GM12864 (cell line): ENCODE results near the gene SLC24A4.
A peak's percentile ranks its signal among the peaks of the same experiment; 100 is the strongest.

Experiments
- DNase-seq: peaks from one replicate; pipeline ENCODE4 v3.0.0-alpha.2; 2011; ENCODE audit warnings: low read depth
- H3K4me3 ChIP-seq: 2 replicates; pipeline ENCODE4 v1.5.1; 2011; ENCODE audit warnings: mild to moderate bottlenecking, low read depth, low read length, control low read depth
- TF ChIP-seq, protein P1 (sequence below): IDR thresholded peaks from 2 replicates; pipeline ENCODE4 v1.5.1; 2011; ENCODE audit warnings: low read depth, mild to moderate bottlenecking, moderate library complexity, low read length, control low read depth, inconsistent platforms; ENCODE audit errors: missing control alignments

SLC24A4 gene

DNA sequence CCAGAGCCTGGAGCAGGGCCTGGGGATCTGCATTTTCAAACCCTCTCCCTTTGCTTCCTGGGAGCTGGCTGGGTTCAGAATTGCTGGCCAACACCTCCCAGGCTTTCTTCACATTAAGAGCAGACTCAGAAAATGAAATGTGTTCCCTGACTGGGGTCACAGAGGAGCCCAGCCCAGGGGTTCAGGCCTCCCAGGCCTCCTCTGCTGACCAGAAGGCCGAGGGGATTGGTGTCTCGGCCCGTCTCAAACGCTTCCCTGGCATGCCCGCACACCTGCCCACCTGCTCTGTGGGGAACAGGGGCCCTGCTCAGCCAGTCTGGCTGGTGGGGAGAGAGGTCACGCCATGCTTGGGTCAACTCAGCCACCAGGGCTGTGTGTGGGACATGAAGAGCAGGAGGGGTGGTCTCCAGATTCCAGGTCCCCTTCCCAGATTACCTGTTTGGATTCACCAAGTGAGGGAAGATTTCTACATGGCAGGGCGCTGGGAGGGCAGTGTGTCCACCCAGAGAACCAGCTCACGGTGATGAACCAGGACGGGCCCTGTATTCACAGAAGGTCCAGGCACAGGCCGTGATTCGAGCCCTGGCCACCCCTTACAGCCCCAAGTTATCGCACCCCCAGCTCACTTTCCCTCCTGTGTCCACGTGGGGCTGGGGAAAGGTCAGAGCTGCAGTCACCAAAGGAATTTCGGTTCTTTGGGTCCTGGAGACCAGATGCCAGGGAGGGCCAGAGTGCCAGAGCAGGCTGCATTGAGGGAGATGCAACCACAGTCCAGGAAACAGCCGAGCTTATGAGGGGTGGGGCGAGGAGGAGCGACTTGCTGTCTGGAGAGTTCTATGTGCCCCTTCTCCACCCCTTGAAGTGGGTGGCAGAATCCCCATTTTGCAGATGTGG lies 135.4 kb downstream of the SLC24A4 start:
- TF ChIP-seq, protein P1, sequence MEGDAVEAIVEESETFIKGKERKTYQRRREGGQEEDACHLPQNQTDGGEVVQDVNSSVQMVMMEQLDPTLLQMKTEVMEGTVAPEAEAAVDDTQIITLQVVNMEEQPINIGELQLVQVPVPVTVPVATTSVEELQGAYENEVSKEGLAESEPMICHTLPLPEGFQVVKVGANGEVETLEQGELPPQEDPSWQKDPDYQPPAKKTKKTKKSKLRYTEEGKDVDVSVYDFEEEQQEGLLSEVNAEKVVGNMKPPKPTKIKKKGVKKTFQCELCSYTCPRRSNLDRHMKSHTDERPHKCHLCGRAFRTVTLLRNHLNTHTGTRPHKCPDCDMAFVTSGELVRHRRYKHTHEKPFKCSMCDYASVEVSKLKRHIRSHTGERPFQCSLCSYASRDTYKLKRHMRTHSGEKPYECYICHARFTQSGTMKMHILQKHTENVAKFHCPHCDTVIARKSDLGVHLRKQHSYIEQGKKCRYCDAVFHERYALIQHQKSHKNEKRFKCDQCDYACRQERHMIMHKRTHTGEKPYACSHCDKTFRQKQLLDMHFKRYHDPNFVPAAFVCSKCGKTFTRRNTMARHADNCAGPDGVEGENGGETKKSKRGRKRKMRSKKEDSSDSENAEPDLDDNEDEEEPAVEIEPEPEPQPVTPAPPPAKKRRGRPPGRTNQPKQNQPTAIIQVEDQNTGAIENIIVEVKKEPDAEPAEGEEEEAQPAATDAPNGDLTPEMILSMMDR = no peak
- no peak for DNase-seq
- H3K4me3 ChIP-seq = no peak overlapping the region

DNA sequence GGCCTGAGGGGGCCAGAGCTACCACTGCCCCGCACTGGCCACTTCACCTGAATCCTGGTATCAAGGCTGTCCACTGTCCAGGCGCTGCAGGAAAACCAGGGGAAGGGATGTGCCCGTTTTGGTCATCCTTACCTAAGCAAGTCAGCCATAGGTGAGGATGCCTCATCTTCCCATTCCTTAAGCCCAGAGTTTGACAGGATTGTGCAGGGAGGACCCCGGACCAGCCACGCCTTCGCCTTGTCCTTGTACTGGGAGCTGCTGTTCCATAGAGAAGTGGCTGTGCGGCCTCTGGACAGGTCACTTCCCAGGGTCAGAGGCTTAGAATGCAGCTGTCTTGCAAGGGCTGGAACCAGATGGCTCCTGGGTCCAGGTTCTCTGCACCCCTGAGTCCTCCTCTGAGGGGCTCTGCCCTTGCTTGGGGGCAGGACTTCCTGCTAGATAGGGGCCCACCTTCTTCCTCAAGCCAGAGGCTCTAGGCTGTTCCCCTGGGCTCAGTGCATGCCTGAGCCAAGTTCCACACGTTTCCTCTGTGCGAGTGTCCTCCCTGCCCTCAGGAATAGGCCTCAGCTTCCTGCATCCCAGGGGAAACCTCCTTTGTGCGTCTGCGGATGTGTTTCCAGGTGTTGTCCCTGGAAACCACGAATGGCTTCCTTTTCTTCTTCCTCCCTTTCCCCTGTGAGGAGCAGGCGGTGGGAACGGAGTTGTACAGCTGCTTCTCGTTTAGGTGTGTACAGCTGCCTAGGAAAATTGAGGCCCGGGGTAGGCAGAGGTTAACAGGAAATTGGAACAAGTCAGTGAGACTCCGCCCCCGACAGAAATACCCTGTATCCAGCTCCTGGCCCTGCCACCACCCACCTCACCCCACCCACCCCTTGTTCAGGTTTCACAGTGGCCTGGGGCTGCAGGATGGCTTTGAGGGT lies 136.3 kb downstream of the SLC24A4 start:
- DNase-seq = no peak
- TF ChIP-seq, protein P1 = no peak

DNA sequence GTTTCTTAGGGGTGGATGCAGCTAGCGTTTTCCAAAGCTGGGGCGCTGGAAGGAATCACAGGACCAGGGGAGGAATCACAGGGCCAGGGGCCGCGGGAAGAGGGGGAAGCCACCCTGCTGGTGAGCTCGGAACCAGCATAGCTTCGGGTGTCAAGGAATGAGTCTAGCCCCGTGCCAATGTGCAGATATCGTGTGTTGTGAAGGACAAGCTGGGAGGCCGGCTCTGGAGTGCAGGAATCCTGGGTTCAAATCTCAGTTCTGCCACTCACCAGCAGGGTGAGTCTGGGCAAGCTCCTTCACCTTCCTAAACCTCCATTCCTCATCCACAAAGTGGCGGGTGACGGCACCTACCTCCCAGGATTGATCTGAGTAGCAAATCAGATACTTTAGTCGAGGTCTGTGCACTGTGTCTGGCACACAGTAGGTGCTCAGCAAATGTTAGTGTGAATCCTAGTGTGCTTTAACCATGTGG lies 137.0 kb downstream of the SLC24A4 start:
- no peak overlapping the region for H3K4me3 ChIP-seq
- DNase-seq = no peak
- TF ChIP-seq, protein P1 = peak; percentile 40

More for the DNA sequence above, 136.3 kb downstream of the SLC24A4 start:
- no peak overlapping the region for H3K4me3 ChIP-seq

DNA sequence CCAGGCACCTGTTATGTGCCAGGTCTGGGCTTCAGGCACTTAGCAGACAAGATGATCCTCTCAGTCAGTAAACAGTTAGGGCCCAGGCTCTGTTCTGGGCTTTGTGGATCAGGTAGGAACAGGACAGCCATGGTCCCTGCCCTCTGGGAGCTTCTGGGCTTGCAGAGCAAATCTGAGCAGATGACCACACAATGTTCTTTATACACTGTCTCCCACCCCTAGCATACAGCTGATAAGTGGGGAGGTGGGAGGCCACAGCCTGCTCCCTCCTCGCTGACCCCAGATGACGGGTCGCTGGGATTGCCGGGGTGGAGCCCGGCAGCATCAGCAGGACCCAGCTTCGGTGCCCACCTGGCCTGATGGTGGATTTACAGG lies 137.6 kb downstream of the SLC24A4 start:
- no peak overlapping the region for H3K4me3 ChIP-seq
- TF ChIP-seq, protein P1 = no peak

DNA sequence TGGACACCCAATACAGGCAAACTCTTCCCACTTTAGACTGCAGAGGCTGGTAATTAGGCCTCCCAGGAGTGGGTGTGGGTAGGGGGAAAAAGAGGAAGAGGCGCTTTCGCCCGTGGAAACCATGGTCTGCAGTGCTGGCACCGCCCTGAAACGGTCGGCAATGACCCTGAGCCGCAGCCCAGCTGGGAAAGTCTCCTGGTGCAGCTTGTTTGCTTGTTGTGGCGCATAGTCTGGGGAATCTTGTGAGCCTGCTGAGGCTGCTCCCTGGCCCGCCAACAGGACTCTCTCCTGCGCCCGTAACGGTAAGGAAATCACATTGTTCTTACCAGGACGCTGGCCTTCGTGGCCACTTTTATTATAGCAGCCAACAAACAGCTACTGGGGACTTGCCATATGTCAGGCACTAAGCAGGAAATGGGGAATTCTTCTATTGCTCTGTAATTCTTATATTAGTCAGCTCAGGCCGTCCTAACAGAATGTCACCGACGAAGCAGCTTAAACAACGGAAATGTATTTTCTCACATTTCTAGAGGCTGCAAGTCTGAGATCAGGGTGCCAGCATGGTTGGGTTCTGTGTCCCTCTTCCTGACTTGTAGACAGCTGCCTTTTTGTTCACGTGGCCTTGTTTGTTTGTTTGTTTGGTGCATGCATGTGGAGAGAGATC lies 138.1 kb downstream of the SLC24A4 start:
- no peak overlapping the region for H3K4me3 ChIP-seq
- TF ChIP-seq, protein P1 = no peak
- DNase-seq = peak; percentile 57

More for the DNA sequence above, 137.6 kb downstream of the SLC24A4 start:
- DNase-seq = no peak

DNA sequence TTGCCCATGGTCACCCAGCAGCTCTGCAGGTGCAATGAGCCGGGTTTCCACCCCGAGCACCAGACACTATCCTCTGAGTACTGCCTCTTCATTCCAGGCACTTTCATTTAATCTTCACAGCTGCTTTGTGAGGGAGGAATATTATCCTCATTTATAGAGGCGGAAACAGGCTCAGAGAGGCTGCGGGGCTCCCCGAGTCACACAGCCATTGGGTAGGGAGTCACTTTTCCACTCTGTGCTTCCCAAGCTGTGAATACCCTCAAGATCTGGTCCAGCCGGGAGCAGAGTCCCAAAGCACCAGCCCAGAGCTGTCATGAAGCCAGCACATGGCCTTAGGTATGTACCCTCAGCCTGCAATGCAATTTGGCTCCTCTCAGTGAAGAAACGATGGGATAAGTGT lies 138.9 kb downstream of the SLC24A4 start:
- no peak overlapping the region for H3K4me3 ChIP-seq
- DNase-seq = no peak
- TF ChIP-seq, protein P1 = no peak
